Measurements from ENCODE around the gene NCK1. TPM values are rescaled to one million over a fixed set of nuclear protein-coding genes. Genes with fewer than 3 reads are reported as not detected.

NCK1 gene
- total and polyA plus RNA-seq, 2 of the 13 experiments (the other 11 are each of a cell fraction or from before 2014, with no cell fraction given) = 14.7 to 30.4 TPM

GRCh38 chr3:136982520-136983138 lies 120.6 kb downstream of the NCK1 start (continued):
- no peak for TF ChIP-seq ZNF317 (CRISPR knock-in tag; IDR thresholded peaks at IDR 0.05)
- TF ChIP-seq KLF11 (CRISPR knock-in tag; IDR thresholded peaks at IDR 0.05) = no peak
- TF ChIP-seq SNAPC2 (CRISPR knock-in tag; IDR thresholded peaks at IDR 0.05) = no peak
- TF ChIP-seq NFKB2 (CRISPR knock-in tag; IDR thresholded peaks at IDR 0.05; ENCODE audit: borderline replicate concordance) = no peak
- TF ChIP-seq TRIM24 (CRISPR knock-in tag; IDR thresholded peaks at IDR 0.05) = no peak

DNA sequence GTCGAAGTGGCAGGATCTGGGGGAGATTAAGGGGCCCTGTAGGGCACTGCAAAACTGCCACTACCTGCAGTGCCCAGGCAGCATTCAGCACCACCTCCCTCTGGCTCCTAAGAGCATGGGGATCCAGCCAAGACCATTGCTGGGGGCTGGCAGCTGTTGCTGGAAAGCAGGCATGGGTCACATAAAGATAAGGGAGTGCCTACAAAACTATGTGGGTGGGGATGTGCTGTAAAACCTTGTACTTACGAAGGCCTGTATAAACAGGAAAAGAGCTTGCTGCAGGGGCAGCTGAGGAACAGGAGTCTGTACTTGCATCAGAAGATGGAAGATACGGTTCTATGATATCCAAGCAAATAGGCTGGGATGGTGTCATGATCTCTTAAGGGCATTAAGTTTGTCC lies 122.8 kb downstream of the NCK1 start:
- FAIRE-seq (no peak), ATAC-seq (no peak), DNase-seq (ENCODE audit: low spot score) (no peak)
- Histone ChIP-seq H3K27ac (ENCODE audit: extremely low read length, insufficient read depth, low read length) (no peak overlapping the region), H2AFZ (ENCODE audit: low read length) (no peak overlapping the region), H4K20me1 (ENCODE audit: insufficient read depth, low read length) (no peaks in the 10 kb centered on the region), H3K27me3 (ENCODE audit: control insufficient read depth in 1 of 2, insufficient read depth in 2 of 2, low read length in 2 of 2) (no peaks in the 10 kb centered on the region), H3K4me3 (replicated peaks in 1 of 3; ENCODE audit: insufficient read depth in 1 of 3, low read depth in 2 of 3, low read length in 3 of 3) (no peak overlapping the region), H3K4me2 (ENCODE audit: low read depth, low read length) (no peak overlapping the region), H3K9me3 (ENCODE audit: low read length) (no peaks in the 10 kb centered on the region), H3K79me2 (ENCODE audit: insufficient read depth, low read length) (no peaks in the 10 kb centered on the region), H3K36me3 (replicated peaks in 1 of 2; ENCODE audit: control insufficient read depth in 1 of 2, insufficient read depth in 2 of 2, low read length in 2 of 2) (no peaks in the 10 kb centered on the region), H3K4me1 (ENCODE audit: insufficient read depth, low read length) (no peaks in the 10 kb centered on the region), H3K9ac (ENCODE audit: insufficient read depth, low read depth, low read length) (no peak overlapping the region)
- in situ Hi-C loops (cut with HindIII; ENCODE audit: extremely low pct_ligation_motif_present, low pct_unique_long_range_greater_than_20kb) (no loop called here), intact Hi-C loops (cut with micrococcal nuclease; ENCODE audit: unreplicated experiment) (no loop called here)
- 29% methylated on average over 3 of the region's 3 CpGs for WGBS (ENCODE audit: low lambda C conversion rate)
- ChIA-PET POLR2A (no interaction called here), CTCF (ENCODE audit: low intra/inter-chr PET ratio, low total read pairs) (no interaction called here)
- BruUV-seq (replicated peaks) = no TSS peak
- no peak for TF ChIP-seq PAXIP1 (CRISPR knock-in tag; conservative IDR thresholded peaks at IDR 0.05)
- no peak for TF ChIP-seq ATF1 (CRISPR knock-in tag; IDR thresholded peaks at IDR 0.05)
- no peak for TF ChIP-seq KLF9 (CRISPR knock-in tag; IDR thresholded peaks at IDR 0.05; ENCODE audit: low read depth)
- no peak for TF ChIP-seq CTCF (CRISPR knock-in tag; IDR thresholded peaks at IDR 0.05)
- TF ChIP-seq ZMYM2 (CRISPR knock-in tag; IDR thresholded peaks at IDR 0.05) = no peak
- TF ChIP-seq NFYB (CRISPR knock-in tag; IDR thresholded peaks at IDR 0.05) = no peak
- TF ChIP-seq ZNF569 (CRISPR knock-in tag; IDR thresholded peaks at IDR 0.05; ENCODE audit: borderline replicate concordance) = no peak
- no peak for TF ChIP-seq THAP8 (CRISPR knock-in tag; IDR thresholded peaks at IDR 0.05; ENCODE audit: borderline replicate concordance)
- no peak for TF ChIP-seq POGK (CRISPR knock-in tag; conservative IDR thresholded peaks at IDR 0.05)
- no peak for TF ChIP-seq PCBP1 (IDR thresholded peaks at IDR 0.05; ENCODE audit: borderline replicate concordance, low read depth, low read length)
